SU-DHL-6 (cell line): ENCODE results near the gene DOCK3.

Experiments
- H2AFZ ChIP-seq: fragments of 200-600 bp; sonication (generic); 2 replicates; pipeline ENCODE4 v1.6.1; 2014; ENCODE audit warnings: low read depth, mild to moderate bottlenecking, moderate library complexity, mixed read lengths, antibody characterized with exemption, low read length; ENCODE audit not compliant: severe bottlenecking
- H3F3A ChIP-seq: fragments of 200-600 bp; shearing (Covaris generic); 2 replicates; pipeline ENCODE4 v1.6.0; 2016; ENCODE audit warnings: antibody characterized with exemption, mild to moderate bottlenecking; ENCODE audit not compliant: insufficient read depth
- H3K27ac ChIP-seq: fragments of 200-600 bp; sonication (generic); 2 replicates; pipeline ENCODE4 v1.5.1; 2016; ENCODE audit warnings: low read depth, mild to moderate bottlenecking, low read length, moderate library complexity, mixed read lengths
- H3K27me3 ChIP-seq: fragments of 200-600 bp; sonication (generic), shearing (Covaris generic); 2 replicates; pipeline ENCODE4 v1.6.0; 2014; ENCODE audit warnings: mild to moderate bottlenecking, low read length
- H3K36me3 ChIP-seq: fragments of 200-600 bp; sonication (generic); 2 replicates; pipeline ENCODE4 v1.6.1; 2014; ENCODE audit warnings: mild to moderate bottlenecking, low read length, mixed read lengths
- H3K4me2 ChIP-seq: fragments of 300-600, 200-600 bp; shearing (Covaris generic), sonication (generic); 2 replicates; pipeline ENCODE4 v1.6.0; 2014; ENCODE audit warnings: low read length, low read depth, mild to moderate bottlenecking; ENCODE audit not compliant: poor library complexity, severe bottlenecking
- H3K4me3 ChIP-seq: fragments of 200-600 bp; sonication (generic); 2 replicates; pipeline ENCODE4 v1.5.1; 2014; ENCODE audit warnings: antibody characterized with exemption, low read length, mild to moderate bottlenecking, mixed read lengths; ENCODE audit not compliant: insufficient read depth, poor library complexity, severe bottlenecking
- H3K79me2 ChIP-seq: fragments of 200-600 bp; sonication (generic); 2 replicates; pipeline ENCODE4 v1.6.1; 2014; ENCODE audit warnings: mild to moderate bottlenecking, low read length, moderate library complexity; ENCODE audit not compliant: insufficient read depth
- H3K9ac ChIP-seq: fragments of 200-600 bp; sonication (generic); 2 replicates; pipeline ENCODE4 v1.7.0; 2014; ENCODE audit warnings: mild to moderate bottlenecking, low read length
- H3K9me2 ChIP-seq: fragments of 200-600 bp; sonication (generic); replicated peaks from 2 replicates; pipeline ENCODE4 v1.6.1; 2014; ENCODE audit warnings: low read length; ENCODE audit not compliant: insufficient read depth
- H3K9me3 ChIP-seq: fragments of 200-600 bp; sonication (generic); 2 replicates; pipeline ENCODE4 v1.6.1; 2014; ENCODE audit warnings: low read length, mixed read lengths; ENCODE audit not compliant: insufficient read depth
- H4K20me1 ChIP-seq: fragments of 200-600 bp; sonication (generic); 2 replicates; pipeline ENCODE4 v1.6.1; 2014; ENCODE audit warnings: low read depth, mild to moderate bottlenecking, antibody characterized with exemption, low read length, moderate library complexity, mixed read lengths
- EZH2phosphoT487 ChIP-seq: fragments of 200-600 bp; sonication (generic), shearing (Covaris generic); conservative IDR thresholded peaks from 2 replicates; pipeline ENCODE4 v1.6.1; 2018; ENCODE audit warnings: mild to moderate bottlenecking, antibody characterized with exemption, low read length, moderate library complexity, mixed read lengths
- TF ChIP-seq, protein P1 (sequence below): fragments of 200-600 bp; sonication (generic); IDR thresholded peaks from one replicate; pipeline ENCODE4 v1.5.1; 2017; ENCODE audit warnings: antibody characterized with exemption, mild to moderate bottlenecking, low read length, moderate library complexity; ENCODE audit not compliant: insufficient read depth, poor library complexity, severe bottlenecking

Gene DOCK3

DNA sequence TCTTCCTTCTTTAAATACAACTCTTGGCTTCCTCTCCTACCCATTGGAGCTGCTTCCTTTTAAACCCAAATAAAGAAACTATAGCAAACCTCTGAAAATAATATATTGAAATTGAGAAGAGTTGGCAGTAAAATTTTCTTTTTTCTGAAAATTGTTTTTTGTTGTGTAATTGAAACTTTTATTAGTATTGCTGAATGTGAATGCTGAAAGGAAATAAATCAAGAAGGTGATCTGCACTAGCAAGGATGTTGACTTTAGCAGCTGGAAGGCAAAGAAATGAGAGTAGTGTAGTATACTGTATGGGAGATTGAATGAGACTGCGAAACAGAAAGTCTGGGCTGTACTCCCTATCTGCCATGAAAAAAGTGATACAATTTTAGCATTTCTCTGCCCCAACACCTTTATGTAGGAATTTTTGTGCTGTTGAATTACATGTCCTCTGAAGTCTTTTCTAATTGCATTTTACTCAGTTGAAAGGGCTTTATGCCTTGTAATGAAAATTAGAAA is 166.3 kb downstream of the DOCK3 start:
- no peaks in the 10 kb centered on the region for H3F3A ChIP-seq
- TF ChIP-seq, protein P1, sequence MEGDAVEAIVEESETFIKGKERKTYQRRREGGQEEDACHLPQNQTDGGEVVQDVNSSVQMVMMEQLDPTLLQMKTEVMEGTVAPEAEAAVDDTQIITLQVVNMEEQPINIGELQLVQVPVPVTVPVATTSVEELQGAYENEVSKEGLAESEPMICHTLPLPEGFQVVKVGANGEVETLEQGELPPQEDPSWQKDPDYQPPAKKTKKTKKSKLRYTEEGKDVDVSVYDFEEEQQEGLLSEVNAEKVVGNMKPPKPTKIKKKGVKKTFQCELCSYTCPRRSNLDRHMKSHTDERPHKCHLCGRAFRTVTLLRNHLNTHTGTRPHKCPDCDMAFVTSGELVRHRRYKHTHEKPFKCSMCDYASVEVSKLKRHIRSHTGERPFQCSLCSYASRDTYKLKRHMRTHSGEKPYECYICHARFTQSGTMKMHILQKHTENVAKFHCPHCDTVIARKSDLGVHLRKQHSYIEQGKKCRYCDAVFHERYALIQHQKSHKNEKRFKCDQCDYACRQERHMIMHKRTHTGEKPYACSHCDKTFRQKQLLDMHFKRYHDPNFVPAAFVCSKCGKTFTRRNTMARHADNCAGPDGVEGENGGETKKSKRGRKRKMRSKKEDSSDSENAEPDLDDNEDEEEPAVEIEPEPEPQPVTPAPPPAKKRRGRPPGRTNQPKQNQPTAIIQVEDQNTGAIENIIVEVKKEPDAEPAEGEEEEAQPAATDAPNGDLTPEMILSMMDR, result no peak
- TF ChIP-seq EZH2phosphoT487, result no peak
- H4K20me1 ChIP-seq, result no peaks in the 10 kb centered on the region
- no peaks in the 10 kb centered on the region for H3K9me2 ChIP-seq
- H3K36me3 ChIP-seq, result no peaks in the 10 kb centered on the region
- H3K9me3 ChIP-seq, result no peaks in the 10 kb centered on the region
- no peaks in the 10 kb centered on the region for H3K79me2 ChIP-seq
- no peak overlapping the region for H3K4me2 ChIP-seq
- H2AFZ ChIP-seq, result no peak overlapping the region
- H3K27me3 ChIP-seq, result no peaks in the 10 kb centered on the region
- no peak overlapping the region for H3K4me3 ChIP-seq
- H3K27ac ChIP-seq, result no peak overlapping the region
- no peak overlapping the region for H3K9ac ChIP-seq

DNA sequence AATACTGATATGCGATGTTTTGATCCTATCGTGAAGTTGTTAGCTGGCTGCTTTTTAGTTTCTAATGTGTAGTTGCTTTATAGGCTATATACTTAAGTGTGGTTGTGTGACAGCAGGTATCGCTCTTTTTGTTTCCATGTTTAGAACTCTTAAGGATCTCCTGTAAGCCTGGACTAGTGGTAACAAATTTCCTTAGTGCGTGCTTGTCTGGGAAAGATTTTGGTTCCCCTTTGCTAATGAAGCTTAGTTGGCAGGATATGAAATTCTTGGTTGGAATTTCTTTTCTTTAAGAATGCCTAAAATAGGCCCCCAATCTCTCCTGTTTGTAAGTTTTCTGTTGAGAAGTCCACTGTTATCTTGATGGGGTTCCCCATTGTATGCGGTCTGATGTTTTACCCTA is 173.6 kb downstream of the DOCK3 start:
- TF ChIP-seq, protein P1, result no peak
- TF ChIP-seq EZH2phosphoT487, result no peak
- no peaks in the 10 kb centered on the region for H3K27me3 ChIP-seq
- H3K9ac ChIP-seq, result no peak overlapping the region
- no peaks in the 10 kb centered on the region for H3K9me3 ChIP-seq
- no peaks in the 10 kb centered on the region for H3K9me2 ChIP-seq
- H3K79me2 ChIP-seq, result no peaks in the 10 kb centered on the region
- no peak overlapping the region for H2AFZ ChIP-seq
- no peaks in the 10 kb centered on the region for H3K36me3 ChIP-seq
- H3K4me3 ChIP-seq, result no peak overlapping the region
- no peaks in the 10 kb centered on the region for H4K20me1 ChIP-seq
- H3F3A ChIP-seq, result no peaks in the 10 kb centered on the region
- no peak overlapping the region for H3K4me2 ChIP-seq
- H3K27ac ChIP-seq, result no peak overlapping the region

DNA sequence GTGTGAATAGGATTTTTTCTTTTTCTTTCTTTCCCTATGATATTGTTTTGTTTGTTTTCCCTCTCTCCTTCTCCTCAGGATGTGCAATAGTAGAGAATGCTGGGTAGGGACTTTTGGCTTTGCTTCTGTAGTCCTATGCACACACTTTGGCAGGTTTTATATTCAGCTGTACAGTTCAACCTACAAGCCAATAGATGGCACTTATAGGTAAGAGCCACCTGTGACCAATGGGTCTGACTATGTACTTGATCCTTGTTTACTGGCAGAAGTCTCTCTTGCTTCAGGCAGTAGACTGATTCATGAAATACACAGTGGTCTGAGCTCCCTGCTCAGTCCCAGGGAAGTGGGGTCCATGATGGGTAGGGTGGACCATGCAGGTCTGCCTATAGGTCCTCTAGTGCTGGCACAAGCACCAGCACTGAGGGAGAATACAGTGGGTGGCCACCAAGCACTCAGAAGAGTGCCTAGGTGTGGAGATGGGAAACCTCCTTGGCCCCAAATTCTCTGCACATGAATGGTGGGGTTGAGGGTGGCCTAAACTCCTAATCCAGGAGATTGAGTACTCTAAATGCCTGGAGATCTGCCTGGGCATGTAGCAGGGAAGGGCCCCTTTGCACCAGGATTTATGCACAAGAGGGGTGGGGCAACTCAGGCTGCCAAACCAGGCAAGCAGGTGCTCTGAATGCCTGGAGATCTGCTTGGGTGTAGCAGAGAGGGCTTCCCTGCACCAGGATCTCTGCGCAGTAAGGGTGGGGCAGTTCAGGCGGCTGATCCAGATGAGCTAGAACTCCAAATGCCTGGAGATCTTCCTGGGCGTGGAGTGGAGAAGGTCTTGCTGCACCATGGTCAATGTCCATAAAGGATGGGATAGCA is 176.1 kb downstream of the DOCK3 start:
- Histone ChIP-seq H3F3A (no peaks in the 10 kb centered on the region), H3K9me3 (no peaks in the 10 kb centered on the region), H4K20me1 (no peaks in the 10 kb centered on the region), H3K9me2 (no peaks in the 10 kb centered on the region), H3K27ac (no peak overlapping the region), H3K79me2 (no peaks in the 10 kb centered on the region), H3K4me3 (no peak overlapping the region), H2AFZ (no peak overlapping the region), H3K36me3 (no peaks in the 10 kb centered on the region), H3K9ac (no peak overlapping the region), H3K27me3 (no peaks in the 10 kb centered on the region), H3K4me2 (no peak overlapping the region)
- TF ChIP-seq EZH2phosphoT487, result no peak
- TF ChIP-seq, protein P1, result no peak
